ENCODE measurements around the gene TECPR2. TPM values are rescaled to one million over a fixed set of nuclear protein-coding genes. Genes with fewer than 3 reads are reported as not detected.
A peak's percentile ranks its signal among the peaks of the same experiment; 100 is the strongest.

TECPR2 gene
- total RNA-seq, 6 donors from 2014 or later = 16.3 to 71.2 (median 24.6) TPM

DNA sequence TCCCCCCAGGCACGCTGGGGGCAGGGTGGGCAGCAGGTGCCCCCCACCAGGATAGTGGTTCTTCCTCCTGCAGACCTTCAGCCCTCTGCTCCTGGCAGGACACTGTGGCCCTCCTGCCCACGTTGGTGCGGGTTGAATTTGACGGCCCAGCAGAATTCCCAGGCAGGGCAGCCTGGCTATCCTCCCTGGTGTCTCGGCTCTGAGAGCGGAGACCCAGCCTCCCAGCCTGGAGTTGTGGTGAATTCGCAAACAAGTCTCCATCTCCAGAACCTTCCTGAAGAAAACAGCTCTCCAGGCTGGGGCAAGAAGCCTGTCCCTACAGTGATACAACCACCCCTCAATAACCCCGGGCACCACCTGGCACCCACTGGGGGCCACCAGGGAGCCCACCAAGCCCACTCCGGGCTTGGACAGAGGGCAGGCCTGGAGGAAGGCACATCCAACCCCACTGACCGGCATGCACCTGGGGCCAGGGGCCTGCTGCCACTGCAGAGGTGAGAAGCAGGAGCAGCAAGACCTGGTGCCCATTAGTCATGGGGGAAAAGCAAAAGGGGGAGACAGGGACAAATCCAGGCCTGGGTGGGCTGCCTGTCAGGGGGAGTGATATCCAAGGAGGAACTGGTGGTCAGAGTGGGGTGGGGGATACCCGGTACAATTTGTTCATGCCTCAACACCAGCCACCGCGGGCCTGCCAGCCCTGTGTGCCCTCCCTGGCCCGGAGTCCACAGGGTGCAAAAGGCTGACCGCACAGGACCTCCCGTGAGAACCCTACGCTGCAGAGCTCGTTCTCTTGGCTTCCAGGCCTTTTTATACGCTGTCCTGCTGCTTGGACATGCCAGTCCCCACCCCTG, 143.3 kb downstream of the TECPR2 start:
- no peak overlapping the region for H3K4me3 ChIP-seq
- WGBS, 2 donors = 86 to 95% methylated on average over 10 to 12 of the region's 19 CpGs
- ATAC-seq (ENCODE audit: low FRiP score in 2 of 2) (no peak), DNase-seq (no peak)
- peaks cover 0 to 13% (median 6%) of the 10 kb centered on the region in 4 donors for H3K36me3 ChIP-seq
- peaks cover 9 to 20% (median 16%) of the 10 kb centered on the region in 4 donors for H3K4me1 ChIP-seq
- no peaks in the 10 kb centered on the region for H3K27me3 ChIP-seq
- TF ChIP-seq, protein P1, sequence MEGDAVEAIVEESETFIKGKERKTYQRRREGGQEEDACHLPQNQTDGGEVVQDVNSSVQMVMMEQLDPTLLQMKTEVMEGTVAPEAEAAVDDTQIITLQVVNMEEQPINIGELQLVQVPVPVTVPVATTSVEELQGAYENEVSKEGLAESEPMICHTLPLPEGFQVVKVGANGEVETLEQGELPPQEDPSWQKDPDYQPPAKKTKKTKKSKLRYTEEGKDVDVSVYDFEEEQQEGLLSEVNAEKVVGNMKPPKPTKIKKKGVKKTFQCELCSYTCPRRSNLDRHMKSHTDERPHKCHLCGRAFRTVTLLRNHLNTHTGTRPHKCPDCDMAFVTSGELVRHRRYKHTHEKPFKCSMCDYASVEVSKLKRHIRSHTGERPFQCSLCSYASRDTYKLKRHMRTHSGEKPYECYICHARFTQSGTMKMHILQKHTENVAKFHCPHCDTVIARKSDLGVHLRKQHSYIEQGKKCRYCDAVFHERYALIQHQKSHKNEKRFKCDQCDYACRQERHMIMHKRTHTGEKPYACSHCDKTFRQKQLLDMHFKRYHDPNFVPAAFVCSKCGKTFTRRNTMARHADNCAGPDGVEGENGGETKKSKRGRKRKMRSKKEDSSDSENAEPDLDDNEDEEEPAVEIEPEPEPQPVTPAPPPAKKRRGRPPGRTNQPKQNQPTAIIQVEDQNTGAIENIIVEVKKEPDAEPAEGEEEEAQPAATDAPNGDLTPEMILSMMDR (IDR thresholded peaks at IDR 0.05) = no peak
- TF ChIP-seq POLR2AphosphoS5 (IDR thresholded peaks at IDR 0.05) = no peak
- no peak for TF ChIP-seq POLR2A (IDR thresholded peaks at IDR 0.05)
- no peak for TF ChIP-seq EP300 (IDR thresholded peaks at IDR 0.05)
- H3K27ac ChIP-seq = no peak overlapping the region
- no peaks in the 10 kb centered on the region for H3K9me3 ChIP-seq

- H3K27me3 ChIP-seq = no peaks in the 10 kb centered on the region
- DNase-seq (no peak), ATAC-seq (ENCODE audit: low FRiP score in 2 of 2) (no peak)
- H3K4me1 ChIP-seq = peaks cover 8 to 20% (median 17%) of the 10 kb centered on the region in 4 donors
- H3K9me3 ChIP-seq = no peaks in the 10 kb centered on the region
- H3K36me3 ChIP-seq = peaks cover 0 to 12% (median 6%) of the 10 kb centered on the region in 4 donors
- no peak overlapping the region for H3K4me3 ChIP-seq
- TF ChIP-seq EP300 (IDR thresholded peaks at IDR 0.05) (no peak), POLR2A (IDR thresholded peaks at IDR 0.05) (no peak), POLR2AphosphoS5 (IDR thresholded peaks at IDR 0.05) (no peak)
- TF ChIP-seq, protein P1 (IDR thresholded peaks at IDR 0.05) = no peak
- H3K27ac ChIP-seq = no peak overlapping the region
- WGBS, 2 donors = 97 to 100% methylated on average over 7 to 11 of the region's 11 CpGs
These were observed 143.8 kb downstream of the TECPR2 start for GRCh38 chr14:102506626-102506925.

DNA sequence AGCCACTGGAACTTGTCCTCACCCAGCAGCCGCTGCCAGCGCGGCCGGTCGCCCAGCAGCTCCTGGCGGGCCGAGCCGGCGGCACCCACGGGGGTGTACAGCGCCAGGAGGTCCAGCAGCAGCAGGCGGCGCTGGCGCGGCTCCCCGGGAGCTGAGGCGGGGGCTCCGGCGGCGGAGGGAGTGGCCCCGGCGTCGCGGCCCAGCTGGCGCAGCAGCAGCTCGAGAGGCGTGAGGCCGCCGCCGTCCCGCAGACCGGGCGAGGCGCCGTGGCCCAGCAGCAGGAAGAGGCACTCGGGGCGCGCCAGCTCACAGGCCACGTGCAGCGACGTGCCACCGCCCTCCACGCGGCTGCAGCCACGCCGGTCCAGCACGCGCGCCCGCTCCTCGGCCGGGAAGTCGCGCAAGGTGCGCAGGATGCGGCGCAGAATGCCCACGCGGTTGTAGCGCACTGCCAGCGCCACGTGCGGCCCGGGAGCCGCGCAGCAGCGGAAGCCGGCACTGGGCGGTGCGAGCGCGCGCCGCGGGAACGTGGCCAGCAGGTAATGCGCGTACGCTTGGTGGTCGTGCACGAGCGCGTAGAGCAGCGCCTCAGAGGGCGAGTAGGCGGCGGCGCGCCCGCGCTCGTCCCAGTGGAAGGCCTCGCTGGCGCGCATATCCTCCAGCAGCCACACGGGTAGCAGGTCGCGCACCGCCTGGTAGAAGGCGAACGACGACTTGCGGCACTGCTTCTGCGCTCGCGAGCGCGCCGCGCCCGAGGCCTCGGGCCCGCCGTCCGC, 144.5 kb downstream of the TECPR2 start:
- no peaks in the 10 kb centered on the region for H3K9me3 ChIP-seq
- peaks cover 8 to 20% (median 17%) of the 10 kb centered on the region in 4 donors for H3K4me1 ChIP-seq
- no peak overlapping the region for H3K4me3 ChIP-seq
- ATAC-seq (ENCODE audit: low FRiP score in 2 of 2) = no peak
- H3K27ac ChIP-seq = no peak overlapping the region
- peak in 1 of 2 donors; percentile 86 for DNase-seq
- H3K27me3 ChIP-seq = no peaks in the 10 kb centered on the region
- WGBS, 2 donors = 91 to 92% methylated on average over 91 to 99 of the region's 115 CpGs
- peaks cover 0 to 12% (median 6%) of the 10 kb centered on the region in 4 donors for H3K36me3 ChIP-seq
- no peak for TF ChIP-seq POLR2A (IDR thresholded peaks at IDR 0.05)
- TF ChIP-seq, protein P1 (IDR thresholded peaks at IDR 0.05) = no peak
- TF ChIP-seq EP300 (IDR thresholded peaks at IDR 0.05) = no peak
- TF ChIP-seq POLR2AphosphoS5 (IDR thresholded peaks at IDR 0.05) = no peak

- Histone ChIP-seq H3K27me3 (no peaks in the 10 kb centered on the region), H3K36me3 (peaks cover 0 to 12% (median 6%) of the 10 kb centered on the region in 4 donors), H3K9me3 (no peaks in the 10 kb centered on the region), H3K27ac (peak overlapping the region in 2 of 4 donors; percentile 80 to 81), H3K4me1 (peaks cover 8 to 20% (median 17%) of the 10 kb centered on the region in 4 donors), H3K4me3 (no peak overlapping the region)
- DNase-seq (no peak), ATAC-seq (ENCODE audit: low FRiP score in 2 of 2) (no peak)
- no peak for TF ChIP-seq EP300 (IDR thresholded peaks at IDR 0.05)
- TF ChIP-seq, protein P1 (IDR thresholded peaks at IDR 0.05) = peak in 1 of 6 experiments; percentile 6
- 91 to 93% methylated on average over 19 to 21 of the region's 21 CpGs for WGBS, 2 donors
These were observed 145.1 kb downstream of the TECPR2 start for GRCh38 chr14:102507857-102508312.
